ENCODE results near the gene VWA1.
"Not testable (repeated sequence)": the region's sequence is repeated elsewhere in the genome, so short reads cannot be mapped to it uniquely, and the experiment has no call there.

VWA1 gene

GRCh38 chr1:1456683-1457255 is 21.3 kb downstream of the VWA1 start:
- not testable (repeated sequence) for DNase-seq (ENCODE audit: low spot score)

DNA sequence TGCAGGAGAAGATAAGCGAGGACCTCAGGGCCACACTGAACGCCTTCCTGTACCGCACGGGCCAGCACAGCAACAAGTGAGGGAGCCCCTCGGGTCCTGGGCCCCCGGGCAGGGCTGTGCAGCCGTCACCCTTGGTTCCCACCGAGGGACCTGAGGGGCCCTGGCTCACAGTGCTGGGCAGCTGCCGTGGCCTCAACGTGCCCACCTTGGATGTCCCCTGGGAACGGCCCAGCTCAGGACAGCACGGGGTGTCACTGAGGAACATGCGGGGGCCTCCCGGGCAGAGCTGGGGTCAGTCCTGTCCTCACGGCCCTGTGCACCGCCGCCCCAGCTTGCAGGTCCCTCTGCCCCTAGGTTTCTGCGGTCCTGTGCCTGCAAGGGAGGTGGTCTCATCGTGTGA is 23.7 kb downstream of the VWA1 start:
- DNase-seq (ENCODE audit: low spot score): not testable (repeated sequence)

GRCh38 chr1:1459711-1460110 is 24.2 kb downstream of the VWA1 start:
- DNase-seq (ENCODE audit: low spot score): not testable (repeated sequence)

- no peak for DNase-seq (ENCODE audit: low spot score)
Measured at GRCh38 chr1:1460540-1461130, 25.1 kb downstream of the VWA1 start.

GRCh38 chr1:1461721-1462317 is 26.3 kb downstream of the VWA1 start:
- DNase-seq (ENCODE audit: low spot score): no peak

- no peak for DNase-seq (ENCODE audit: low spot score)
Measured at GRCh38 chr1:1462318-1462966, 27.0 kb downstream of the VWA1 start.

DNA sequence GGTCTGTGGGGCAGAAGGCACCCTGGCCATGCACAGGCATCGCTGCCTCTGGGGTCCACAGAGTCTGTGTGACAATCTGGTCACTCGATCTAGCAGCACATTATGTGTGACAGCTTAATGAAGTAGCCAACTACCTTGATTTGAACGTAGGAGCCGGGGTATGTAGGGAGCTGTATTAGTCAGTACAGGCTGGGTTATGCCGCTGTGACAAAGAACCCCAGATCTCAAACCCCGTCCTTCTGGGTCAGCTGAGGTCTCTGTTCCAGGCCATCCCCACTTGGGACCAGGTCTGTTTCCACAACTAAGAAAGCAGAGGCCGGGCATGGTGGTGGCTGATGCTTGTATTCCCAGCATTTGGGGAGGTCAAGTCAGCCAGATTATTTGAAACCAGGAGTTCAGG is 27.8 kb downstream of the VWA1 start:
- DNase-seq (ENCODE audit: low spot score): no peak

GRCh38 chr1:1468196-1468985 is 32.9 kb downstream of the VWA1 start:
- DNase-seq (ENCODE audit: low spot score): not testable (repeated sequence)

DNA sequence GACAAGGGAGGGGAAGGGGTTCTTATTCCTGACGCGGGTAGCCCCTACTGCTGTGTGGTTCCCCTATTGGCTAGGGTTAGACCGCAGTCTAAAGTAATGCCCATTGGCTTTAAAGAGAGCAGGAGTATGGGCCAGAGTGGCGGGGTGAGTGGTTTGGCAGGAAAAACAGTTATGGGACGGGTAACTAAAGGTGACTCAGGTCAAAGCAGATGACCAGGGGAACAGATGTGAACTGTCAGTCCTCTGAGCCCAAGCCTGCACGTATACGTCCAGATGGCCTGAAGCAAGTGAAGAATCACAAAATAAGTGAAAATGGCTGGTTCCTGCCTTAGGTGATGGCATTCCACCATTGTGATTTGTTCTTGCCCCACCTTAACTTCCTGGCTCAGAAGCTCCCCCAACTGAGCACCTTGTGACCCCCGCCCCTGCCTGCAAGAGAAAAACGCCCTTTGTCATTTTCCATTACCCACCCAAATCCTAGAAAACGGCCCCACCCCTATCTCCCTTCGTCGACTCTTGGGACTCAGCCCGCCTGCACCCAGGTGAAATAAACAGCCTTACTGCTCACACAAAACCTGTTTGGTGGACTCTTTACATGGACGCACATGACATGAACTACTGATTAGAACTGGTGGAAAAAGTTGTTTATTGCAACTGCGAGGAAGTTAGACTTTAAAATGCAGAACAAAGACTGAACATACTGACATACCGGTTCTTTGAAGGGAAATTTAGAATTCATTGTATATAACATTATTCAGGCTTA is 35.3 kb downstream of the VWA1 start:
- DNase-seq (ENCODE audit: low spot score): no peak

- peak; percentile 80 for DNase-seq (ENCODE audit: low spot score)
Measured at GRCh38 chr1:1471389-1472052, 36.0 kb downstream of the VWA1 start, which contains the start of gene ATAD3B. ATAD3B (plus strand) TSS chr1:1471765; CDS start chr1:1471885, 120 bp downstream.

DNA sequence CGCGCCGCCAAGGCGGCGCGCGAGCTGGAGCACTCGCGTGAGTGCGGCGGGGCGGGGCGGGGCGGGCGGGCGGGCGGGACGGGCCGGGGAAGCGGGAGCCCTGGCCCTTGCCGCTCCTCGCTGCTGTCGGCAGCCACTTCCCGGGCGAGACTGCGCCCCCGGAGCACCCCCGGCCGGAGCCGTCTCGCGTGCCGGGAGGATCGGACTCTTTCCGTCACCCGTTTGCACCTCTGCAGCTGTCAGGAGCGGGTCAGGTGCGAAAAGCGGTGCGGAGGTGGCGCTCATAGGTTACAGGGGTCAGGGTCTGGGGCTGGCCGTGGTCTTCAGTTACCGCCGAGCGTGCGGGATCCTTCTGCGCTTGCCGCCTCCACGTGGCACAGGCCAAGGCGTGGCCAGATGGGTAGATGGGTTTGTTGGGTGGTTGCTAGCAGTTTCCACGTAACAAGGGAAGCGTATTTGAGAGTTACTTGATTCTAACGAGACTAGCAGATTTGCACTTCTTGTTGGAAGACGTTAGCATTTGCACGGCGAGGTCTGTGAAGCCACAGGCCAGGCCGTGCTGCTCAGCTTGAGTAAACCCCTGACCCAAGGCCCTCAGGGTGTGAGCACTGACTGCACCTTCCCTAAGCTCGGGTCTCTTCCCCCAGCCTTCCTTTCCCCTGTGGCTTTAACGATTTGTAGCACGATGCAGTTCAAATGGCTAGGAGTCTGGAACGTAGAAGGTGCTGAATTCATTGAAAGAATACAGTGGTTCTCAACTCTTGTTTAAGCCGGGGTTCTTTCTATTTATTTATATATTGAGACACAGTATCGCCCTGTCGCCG is 36.8 kb downstream of the VWA1 start:
- DNase-seq (ENCODE audit: low spot score): not testable (repeated sequence)

GRCh38 chr1:1476011-1476410 is 40.5 kb downstream of the VWA1 start:
- not testable (repeated sequence) for DNase-seq (ENCODE audit: low spot score)

DNA sequence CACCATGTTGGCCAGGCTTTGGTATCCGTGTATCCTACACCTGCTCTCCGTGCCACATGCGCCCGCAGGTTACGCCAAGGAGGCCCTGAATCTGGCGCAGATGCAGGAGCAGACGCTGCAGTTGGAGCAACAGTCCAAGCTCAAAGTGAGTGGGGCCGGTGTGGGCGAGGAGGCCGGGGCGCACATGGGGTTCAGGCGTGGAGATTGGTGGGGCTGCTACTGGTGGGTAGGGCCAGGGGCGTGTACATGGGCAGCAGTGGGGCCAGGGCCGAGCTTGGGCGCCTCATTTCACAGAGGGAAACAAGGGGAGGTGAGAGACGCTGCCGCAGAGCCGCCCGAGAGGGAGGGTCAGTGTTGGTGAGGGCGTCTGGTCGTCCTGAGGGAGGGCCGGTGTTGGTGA is 41.7 kb downstream of the VWA1 start:
- DNase-seq (ENCODE audit: low spot score): no peak

DNA sequence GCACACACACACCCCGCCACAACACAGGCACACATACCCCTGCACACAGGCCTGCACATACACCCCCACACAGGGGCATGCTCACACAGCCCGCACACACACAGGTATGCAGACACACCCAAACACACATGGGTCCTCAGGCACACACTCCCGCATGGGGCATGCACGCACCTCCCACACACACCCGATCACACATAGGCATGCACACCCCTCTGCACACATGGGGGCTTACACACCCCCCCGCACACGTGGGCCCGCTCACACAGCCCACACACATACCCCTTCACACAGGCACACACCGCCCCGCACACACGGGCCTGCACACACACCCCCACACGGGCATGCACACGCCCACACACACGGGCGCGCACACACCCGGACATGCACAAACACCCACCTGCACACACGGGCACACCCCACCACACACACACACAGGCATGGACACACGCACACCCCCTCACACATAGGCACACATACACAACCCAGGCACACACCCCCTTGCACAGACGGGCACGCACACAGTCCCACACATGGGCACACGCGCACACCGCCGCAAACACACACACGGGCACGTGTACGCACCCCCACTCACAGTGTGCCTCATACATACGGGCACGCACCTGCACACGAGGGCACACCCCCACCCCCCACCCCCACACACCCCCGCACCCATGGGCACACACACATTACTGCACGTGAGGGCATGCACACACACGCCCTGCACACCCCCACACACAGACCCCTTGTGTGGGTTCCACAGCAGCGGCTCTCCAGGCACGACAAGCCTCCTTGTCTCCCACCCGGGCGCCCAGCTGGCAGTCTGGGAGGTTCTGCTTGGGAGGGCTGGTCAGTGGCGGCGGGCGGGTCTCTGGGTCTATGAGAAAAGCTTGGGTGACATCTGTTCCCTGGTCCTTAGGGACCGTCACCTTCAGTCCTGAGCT is 44.3 kb downstream of the VWA1 start:
- DNase-seq (ENCODE audit: low spot score): no peak

DNA sequence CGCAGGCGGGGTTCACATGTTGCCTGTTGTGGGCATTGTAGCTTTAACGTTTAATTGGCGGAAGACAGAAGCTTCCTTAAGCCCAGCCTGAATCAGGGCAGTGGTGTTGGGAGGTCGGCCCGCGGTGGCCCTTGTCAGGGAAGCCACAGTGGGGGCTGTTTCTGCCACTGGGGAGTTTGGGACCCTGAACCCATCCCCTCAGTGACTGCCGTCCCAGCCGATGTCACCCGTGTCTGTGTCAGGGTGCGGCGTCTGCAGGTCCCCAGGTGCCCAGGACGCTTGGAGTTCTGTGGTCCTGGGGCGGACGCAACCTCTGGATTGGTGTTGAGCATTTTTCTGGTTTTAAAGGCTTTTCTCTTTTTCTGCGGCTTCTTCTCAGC is 45.0 kb downstream of the VWA1 start:
- not testable (repeated sequence) for DNase-seq (ENCODE audit: low spot score)

DNA sequence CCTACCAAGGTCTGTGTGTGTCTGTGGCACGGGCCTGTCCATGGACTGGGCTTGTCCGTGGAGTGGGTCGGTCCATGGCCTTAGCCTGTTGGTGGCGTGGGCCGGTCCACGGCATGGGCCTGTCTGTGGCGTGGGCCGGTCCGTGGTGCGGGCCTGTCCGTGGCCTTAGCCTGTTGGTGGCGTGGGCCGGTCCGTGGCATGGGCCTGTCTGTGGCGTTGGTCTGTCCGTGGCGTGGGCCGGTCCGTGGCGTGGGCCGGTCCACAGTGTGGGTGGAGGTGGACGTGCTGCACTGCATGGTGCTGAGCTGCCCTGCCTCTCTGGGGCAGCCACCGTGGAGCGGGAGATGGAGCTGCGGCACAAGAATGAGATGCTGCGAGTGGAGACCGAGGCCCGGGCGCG is 46.3 kb downstream of the VWA1 start:
- not testable (repeated sequence) for DNase-seq (ENCODE audit: low spot score)

GRCh38 chr1:1482856-1483255 is 47.4 kb downstream of the VWA1 start:
- DNase-seq (ENCODE audit: low spot score): no peak

GRCh38 chr1:1483714-1484113 is 48.2 kb downstream of the VWA1 start:
- no peak for DNase-seq (ENCODE audit: low spot score)

Measured in SK-N-DZ (cell line).